PC-3 (cell line): ENCODE results near the gene TGOLN2.

Source experiments
- CTCF ChIP-seq: fragments of 300-600 bp; sonication (generic); conservative IDR thresholded peaks from 2 replicates; pipeline ENCODE4 v1.5.1; 2017; ENCODE audit warnings: antibody characterized with exemption, low read depth, mild to moderate bottlenecking, low read length
- EZH2phosphoT487 ChIP-seq: fragments of 300-600 bp; sonication (generic); IDR thresholded peaks from 2 replicates; pipeline ENCODE4 v1.6.1; 2018; ENCODE audit warnings: mild to moderate bottlenecking, antibody characterized with exemption, low read length, borderline replicate concordance

DNA sequence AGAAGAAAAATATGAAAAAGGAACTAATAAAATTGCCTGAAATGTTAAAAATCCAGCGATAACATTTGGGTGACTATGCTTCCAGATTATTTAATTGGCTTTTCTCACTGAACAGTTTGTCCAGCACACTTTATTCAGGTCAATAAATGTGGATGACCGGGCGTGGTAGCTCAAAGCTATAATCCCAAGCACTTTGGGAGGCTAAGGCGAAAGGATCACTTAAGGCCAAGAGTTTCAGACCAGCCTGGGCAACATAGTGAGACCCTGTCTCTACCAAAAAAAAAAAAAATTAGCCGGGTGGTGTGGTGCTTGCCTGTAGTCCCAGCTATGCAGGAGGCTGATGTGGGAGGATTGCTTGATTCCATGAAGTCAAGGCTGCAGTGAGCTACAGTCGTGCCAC lies 55.4 kb downstream of the TGOLN2 start:
- no peak for TF ChIP-seq CTCF
- TF ChIP-seq EZH2phosphoT487, result no peak
